Loucy (cell line): ENCODE measurements around the gene LDB3.

Source experiments
- CTCF ChIP-seq: fragments of 200-600 bp; sonication (generic); conservative IDR thresholded peaks from 2 replicates; pipeline ENCODE4 v1.5.1; 2014; ENCODE audit warnings: mild to moderate bottlenecking, antibody characterized with exemption, low read length
- EZH2phosphoT487 ChIP-seq: fragments of 200-600 bp; IDR thresholded peaks from 2 replicates; pipeline ENCODE4 v1.6.1; 2018; ENCODE audit warnings: antibody characterized with exemption, mild to moderate bottlenecking, moderate library complexity, borderline replicate concordance

GRCh38 chr10:86646933-86647332 is 21.4 kb upstream of the LDB3 start:
- TF ChIP-seq CTCF (no peak), EZH2phosphoT487 (no peak)
